Choroid plexus epithelial cell (primary cell): Measurements from ENCODE around the gene C12orf56.

Experiments used
- DNase-seq: peaks from one replicate; pipeline ENCODE4 v3.0.0-alpha.2; 2010; ENCODE audit warnings: low read depth
- H3K4me3 ChIP-seq: 2 replicates; pipeline ENCODE4 v1.5.1; 2011; ENCODE audit warnings: low read depth, mild to moderate bottlenecking, control low read depth, low read length, moderate library complexity
- TF ChIP-seq, protein P1 (sequence below): conservative IDR thresholded peaks from 2 replicates; pipeline ENCODE4 v1.5.1; 2011; ENCODE audit warnings: low read depth, mild to moderate bottlenecking, control low read depth, inconsistent platforms, low read length, moderate library complexity

The C12orf56 gene

DNA sequence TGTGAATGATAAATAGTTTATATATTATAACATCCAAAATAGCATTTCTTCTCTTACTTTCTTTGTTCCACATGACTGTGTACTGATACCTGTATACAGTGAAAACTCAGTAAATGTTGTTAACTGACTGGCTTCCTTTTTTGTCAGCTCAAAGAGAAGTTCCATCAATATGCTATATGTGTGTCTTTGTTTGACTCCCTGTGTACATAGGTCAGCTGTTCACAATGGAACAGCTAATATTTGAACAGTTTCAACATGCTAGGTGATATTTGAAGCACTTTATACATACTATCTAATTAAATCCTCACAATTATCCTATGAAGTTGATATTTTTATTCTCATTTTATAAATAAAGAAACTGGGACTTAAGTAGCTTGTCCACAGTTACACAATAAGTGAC lies 153.2 kb downstream of the C12orf56 start:
- TF ChIP-seq, protein P1, sequence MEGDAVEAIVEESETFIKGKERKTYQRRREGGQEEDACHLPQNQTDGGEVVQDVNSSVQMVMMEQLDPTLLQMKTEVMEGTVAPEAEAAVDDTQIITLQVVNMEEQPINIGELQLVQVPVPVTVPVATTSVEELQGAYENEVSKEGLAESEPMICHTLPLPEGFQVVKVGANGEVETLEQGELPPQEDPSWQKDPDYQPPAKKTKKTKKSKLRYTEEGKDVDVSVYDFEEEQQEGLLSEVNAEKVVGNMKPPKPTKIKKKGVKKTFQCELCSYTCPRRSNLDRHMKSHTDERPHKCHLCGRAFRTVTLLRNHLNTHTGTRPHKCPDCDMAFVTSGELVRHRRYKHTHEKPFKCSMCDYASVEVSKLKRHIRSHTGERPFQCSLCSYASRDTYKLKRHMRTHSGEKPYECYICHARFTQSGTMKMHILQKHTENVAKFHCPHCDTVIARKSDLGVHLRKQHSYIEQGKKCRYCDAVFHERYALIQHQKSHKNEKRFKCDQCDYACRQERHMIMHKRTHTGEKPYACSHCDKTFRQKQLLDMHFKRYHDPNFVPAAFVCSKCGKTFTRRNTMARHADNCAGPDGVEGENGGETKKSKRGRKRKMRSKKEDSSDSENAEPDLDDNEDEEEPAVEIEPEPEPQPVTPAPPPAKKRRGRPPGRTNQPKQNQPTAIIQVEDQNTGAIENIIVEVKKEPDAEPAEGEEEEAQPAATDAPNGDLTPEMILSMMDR, result no peak
- no peak overlapping the region for H3K4me3 ChIP-seq
- no peak for DNase-seq

- no peak overlapping the region for H3K4me3 ChIP-seq
- TF ChIP-seq, protein P1, result peak; percentile 51
- DNase-seq, result peak; percentile 66
These were observed 154.0 kb downstream of the C12orf56 start for GRCh38 chr12:64236549-64236948.

- H3K4me3 ChIP-seq, result no peak overlapping the region
- DNase-seq, result no peak
- TF ChIP-seq, protein P1, result no peak
These were observed 158.4 kb downstream of the C12orf56 start for GRCh38 chr12:64232196-64232595.

DNA sequence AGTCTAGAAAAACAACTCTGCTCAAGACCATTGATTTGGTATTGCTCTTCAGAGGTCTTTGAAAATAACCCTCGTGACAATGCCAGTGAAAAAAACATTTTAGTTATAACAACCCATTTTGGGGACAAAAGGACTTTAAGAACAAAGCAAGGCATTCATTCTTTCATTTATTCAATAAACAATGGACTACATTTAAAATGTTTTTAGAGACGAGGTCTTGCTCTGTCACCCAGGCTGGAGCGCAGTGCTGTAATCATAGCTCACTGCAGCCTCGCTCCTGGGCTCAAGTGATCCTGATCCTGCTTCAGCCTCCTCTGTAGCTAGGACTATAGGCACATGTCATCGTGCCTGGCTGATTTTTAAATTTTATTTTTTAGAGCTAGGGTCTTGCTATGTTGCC lies 160.8 kb downstream of the C12orf56 start:
- TF ChIP-seq, protein P1, result no peak
- DNase-seq, result no peak
- H3K4me3 ChIP-seq, result no peak overlapping the region

GRCh38 chr12:64229240-64229639 lies 161.3 kb downstream of the C12orf56 start:
- DNase-seq, result no peak
- no peak overlapping the region for H3K4me3 ChIP-seq
- TF ChIP-seq, protein P1, result no peak

- H3K4me3 ChIP-seq, result no peak overlapping the region
- no peak for DNase-seq
- TF ChIP-seq, protein P1, result no peak
These were observed 164.9 kb downstream of the C12orf56 start for GRCh38 chr12:64225626-64226025.

- peak; percentile 95 for DNase-seq
- TF ChIP-seq, protein P1, result no peak
- H3K4me3 ChIP-seq, result peak within 1 kb of the TSS; percentile 93
These were observed 168.4 kb downstream of the C12orf56 start, which contains the start of gene KICS2 for GRCh38 chr12:64222009-64222765. Gene KICS2 (minus strand): TSS chr12:64222296. CDS start chr12:64222237, 59 bp downstream.
